ENCODE results near the gene DNAI2.

DNA sequence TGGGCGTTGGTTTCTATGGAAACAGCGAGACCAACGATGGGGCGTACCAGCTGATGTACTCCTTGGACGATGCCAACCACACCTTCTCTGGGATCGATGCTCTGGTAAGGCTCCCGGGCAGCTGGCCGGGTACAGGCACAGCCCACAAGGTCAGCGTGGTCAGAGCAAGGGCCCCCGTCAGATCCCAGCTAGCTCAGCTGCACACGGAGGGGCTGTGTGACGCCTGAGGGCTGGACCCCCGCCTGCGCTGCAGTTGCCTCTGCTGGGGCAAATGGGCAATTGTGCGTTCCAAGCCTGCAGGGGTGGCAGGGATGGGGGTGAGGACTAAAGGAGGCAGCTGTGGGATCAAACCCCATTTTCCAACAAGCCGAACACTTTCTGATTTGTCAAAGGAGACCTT, 43.1 kb upstream of the DNAI2 start:
- TF ChIP-seq POLR2AphosphoS5 (IDR thresholded peaks at IDR 0.05; ENCODE audit: low read depth, low read length) = no peak
- TF ChIP-seq POLR2A (IDR thresholded peaks at IDR 0.05; ENCODE audit: low read depth, low read length) = no peak
- no peak for TF ChIP-seq TAF1 (IDR thresholded peaks at IDR 0.05; ENCODE audit: borderline replicate concordance, low read depth, low read length)
